GM12878 (cell line): ENCODE results near the gene VMP1. TPM values are rescaled to one million over a fixed set of nuclear protein-coding genes. Genes with fewer than 3 reads are reported as not detected.

Experiments used
- ATAC-seq: fragments of 200-7000 bp; cut with Tn5 transposase; 3 replicates; pipeline ENCODE4 v1.9.1; 2020; ENCODE audit warnings: mild to moderate bottlenecking, moderate library complexity
- BruUV-seq: library from RNA; stranded (reverse); fragments of 400-500 nt; replicated peaks from 2 replicates; lab custom pipeline; 2021; lab: Mats Ljungman, UMichigan
- CTCF ChIA-PET: fragments of 300-600 bp; sonication (Branson Sonifier 250); formaldehyde crosslinking; extraction: SDS; loops from one replicate; lab custom pipeline; 2021; ENCODE audit warnings: inconsistent platforms; lab: Yijun Ruan, JAX
- POLR2A ChIA-PET: fragments of 350-600 bp; formaldehyde crosslinking; extraction: SDS; loops from one replicate; lab custom pipeline; 2021; ENCODE audit warnings: inconsistent platforms; lab: Charles Lee
- RAD21 ChIA-PET: fragments of 300-600 bp; sonication (Branson Sonifier 250); formaldehyde crosslinking; loops from one replicate; lab custom pipeline; 2023; ENCODE audit warnings: antibody characterized with exemption; ENCODE audit not compliant: unreplicated experiment; lab: Charles Lee
- SMC1A ChIA-PET: fragments of 300-600 bp; sonication (Branson Sonifier 250); formaldehyde crosslinking; loops from one replicate; lab custom pipeline; 2023; ENCODE audit not compliant: unreplicated experiment, uncharacterized antibody; lab: Charles Lee
- DNase-seq: peaks from one replicate; pipeline ENCODE4 v3.0.0-alpha.2; 2011; ENCODE audit warnings: low read depth, low spot score
- FAIRE-seq: peaks from 3 replicates; lab custom pipeline; 2011; peaks lifted over from hg19 to GRCh38; lab: Jason Lieb, UNC
- H2AFZ ChIP-seq: 2 replicates; pipeline ENCODE4 v1.6.0; 2011; ENCODE audit warnings: low read depth, low read length, control low read depth; ENCODE audit not compliant: control insufficient read depth
- H3K27ac ChIP-seq: 2 replicates; pipeline ENCODE4 v1.5.1; 2011; ENCODE audit warnings: control low read depth; ENCODE audit not compliant: control insufficient read depth, insufficient read depth
- H3K27me3 ChIP-seq, 2 experiments: replicated peaks in 1 of 2; 2 replicates each; pipeline versions ENCODE4 v1.6.0 to v1.6.1; 2011; ENCODE audit warnings: low read length in 1 of 2; ENCODE audit not compliant: control insufficient read depth in 2 of 2, insufficient read depth in 2 of 2
- H3K36me3 ChIP-seq, 2 experiments: 2 replicates each; pipeline ENCODE4 v1.5.1; 2011; ENCODE audit warnings: low read length in 1 of 2; ENCODE audit not compliant: control insufficient read depth in 2 of 2, insufficient read depth in 2 of 2
- H3K4me1 ChIP-seq: 2 replicates; pipeline ENCODE4 v1.6.1; 2011; ENCODE audit warnings: mild to moderate bottlenecking, low read length, moderate library complexity, mixed read lengths; ENCODE audit not compliant: control insufficient read depth, insufficient read depth
- H3K4me2 ChIP-seq: 2 replicates; pipeline ENCODE4 v1.6.0; 2011; ENCODE audit warnings: control low read depth; ENCODE audit not compliant: control insufficient read depth, insufficient read depth
- H3K4me3 ChIP-seq: fragments of 200-600 bp; sonication (generic); 2 replicates; pipeline ENCODE4 v1.5.1; 2016
- H3K79me2 ChIP-seq: 2 replicates; pipeline ENCODE4 v1.6.0; 2011; ENCODE audit warnings: low read length; ENCODE audit not compliant: control insufficient read depth, insufficient read depth
- H3K9ac ChIP-seq: 2 replicates; pipeline ENCODE4 v1.8.0; 2011; ENCODE audit warnings: low read length, control low read depth, mixed read lengths; ENCODE audit not compliant: control insufficient read depth, insufficient read depth
- H3K9me3 ChIP-seq: replicated peaks from 3 replicates; pipeline ENCODE4 v1.5.1; 2011; ENCODE audit warnings: mild to moderate bottlenecking, low read length; ENCODE audit not compliant: control insufficient read depth, insufficient read depth
- H4K20me1 ChIP-seq: 2 replicates; pipeline ENCODE4 v1.6.0; 2011; ENCODE audit not compliant: control insufficient read depth, insufficient read depth
- MXI1 ChIP-seq: fragments of 150-350 bp; IDR thresholded peaks from 2 replicates; pipeline ENCODE4 v1.6.1; 2011; ENCODE audit warnings: low read depth, mild to moderate bottlenecking, inconsistent platforms, low read length, improper control_type of control experiment
- NFIC ChIP-seq: IDR thresholded peaks from 2 replicates; pipeline ENCODE4 v1.6.1; 2012; ENCODE audit warnings: low read depth, mild to moderate bottlenecking, inconsistent platforms, low read length, moderate library complexity
- SMARCA5 ChIP-seq: fragments of 450-650 bp; IDR thresholded peaks from 2 replicates; pipeline ENCODE4 v1.6.1; 2017; ENCODE audit warnings: mild to moderate bottlenecking
- TARDBP ChIP-seq: IDR thresholded peaks from 2 replicates; pipeline ENCODE4 v1.6.1; 2016; ENCODE audit warnings: borderline replicate concordance
- ZNF622 ChIP-seq: fragments of 450-650 bp; IDR thresholded peaks from 2 replicates; pipeline ENCODE4 v1.6.1; 2017; ENCODE audit warnings: mild to moderate bottlenecking, inconsistent platforms
- WGBS: methylation state at CpG from one replicate; pipeline ENCODE4 v1.1.6; 2016; ENCODE audit warnings: low lambda C conversion rate; ENCODE audit not compliant: insufficient replicate concordance, insufficient coverage; ENCODE audit errors: missing lambda C conversion rate; 5-methylcytosine and 5-hydroxymethylcytosine counted together
- in situ Hi-C: fragments of 300-500 bp; cut with MboI; formaldehyde crosslinking; loops from 9 replicates; pipeline ENCODE4 v1.14.3; 2018; ENCODE audit warnings: mixed read lengths
- intact Hi-C: fragments of 100-400 bp; cut with micrococcal nuclease; formaldehyde crosslinking; loops from one replicate; pipeline ENCODE4 v1.14.2; 2022; ENCODE audit not compliant: unreplicated experiment
- polyA plus RNA-seq, 11 experiments: library from polyadenylated mRNA; depleted of rRNA in 4 of 11; unstranded in 6 of 11; stranded (reverse) in 5 of 11; fragments of >200 nt; fragmentation: Nextera tagmentation in 4 of 11; fragmentation: Illumina TruSeq in 1 of 11; extraction: Ambion mirVana in 4 of 11; extraction: Trizol in 1 of 11; gene quantifications; 1 replicate in 1 of 11; 2 replicates in 10 of 11; pipeline versions ENCODE4 v1.2.1 to v1.2.3, GENCODE V29; 2011 to 2016; ENCODE audit warnings: inconsistent platforms in 2 of 11, missing spikeins in 2 of 11, low read depth in 1 of 11
- total RNA-seq, 4 experiments: library from RNA; depleted of rRNA in 3 of 4; stranded (reverse); fragments of >200 nt in 3 of 4; fragmentation: Illumina TruSeq in 1 of 4; extraction: Trizol in 1 of 4; gene quantifications; 2 replicates each; pipeline versions ENCODE4 v1.2.1 to v1.2.3, GENCODE V29; 2013 to 2021

The VMP1 gene
- total and polyA plus RNA-seq, 10 of the 15 experiments (the other 5 are each of a cell fraction or from before 2014, with no cell fraction given), result 88.4 to 199 (median 132) TPM

DNA sequence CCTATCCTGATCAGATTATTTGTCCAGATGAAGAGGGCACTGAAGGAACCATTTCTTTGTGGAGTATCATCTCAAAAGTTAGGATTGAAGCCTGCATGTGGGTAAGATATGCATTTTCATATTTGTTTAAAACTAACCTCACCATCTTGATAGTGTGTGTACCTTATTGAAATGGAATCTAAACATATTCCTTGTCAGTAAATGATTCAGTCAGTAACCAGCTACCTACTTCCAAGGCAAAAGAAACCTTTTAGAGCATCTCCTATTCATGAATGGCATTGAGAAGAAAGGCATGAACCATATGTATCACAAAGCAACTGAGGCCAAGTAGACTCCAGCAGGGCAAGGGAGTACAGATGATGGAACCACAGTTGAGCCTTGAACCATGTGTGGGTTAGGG lies 57.6 kb downstream of the VMP1 start:
- ATAC-seq, result no peak
- H3K27me3 ChIP-seq, result no peaks in the 10 kb centered on the region
- in situ Hi-C loops (no loop called here), intact Hi-C loops (no loop called here)
- peaks cover 4% of the 10 kb centered on the region; the same call in 1 of the 2 replicates for H3K4me1 ChIP-seq
- no peaks in the 10 kb centered on the region for H3K79me2 ChIP-seq
- DNase-seq, result no peak
- H3K9me3 ChIP-seq, result no peaks in the 10 kb centered on the region; the same call in 2 of the 3 replicates
- no peak overlapping the region for H3K9ac ChIP-seq
- FAIRE-seq, result no peak
- H3K27ac ChIP-seq, result no peak overlapping the region
- no peak overlapping the region for H3K4me3 ChIP-seq
- no peak overlapping the region for H2AFZ ChIP-seq
- ChIA-PET CTCF (interaction anchor here (4.5 to 4.9 kb wide), 2 partner anchors 11 to 19 kb away, joined by 20 to 42 read pairs; no protein-coding TSS in a partner anchor), RAD21 (interaction anchor here (1.5 to 5.6 kb wide), 4 partner anchors 12 to 67 kb away, joined by 4 to 51 read pairs (median 40); no protein-coding TSS in a partner anchor), SMC1A (interaction anchor here (0.8 to 5.6 kb wide), 8 partner anchors 10 to 84 kb away, joined by 3 to 74 read pairs (median 18); no protein-coding TSS in a partner anchor), POLR2A (interaction anchor here (0.6 to 4.0 kb wide), 7 partner anchors 9 to 65 kb away, joined by 3 to 19 read pairs (median 5); no protein-coding TSS in a partner anchor)
- no peaks in the 10 kb centered on the region for H4K20me1 ChIP-seq
- no TSS peak for BruUV-seq
- TF ChIP-seq SMARCA5, result no peak
- no peak overlapping the region for H3K4me2 ChIP-seq
- H3K36me3 ChIP-seq, result peaks cover 0 to 3% of the 10 kb centered on the region in 2 experiments; a peak in 1 of 4 replicates

DNA sequence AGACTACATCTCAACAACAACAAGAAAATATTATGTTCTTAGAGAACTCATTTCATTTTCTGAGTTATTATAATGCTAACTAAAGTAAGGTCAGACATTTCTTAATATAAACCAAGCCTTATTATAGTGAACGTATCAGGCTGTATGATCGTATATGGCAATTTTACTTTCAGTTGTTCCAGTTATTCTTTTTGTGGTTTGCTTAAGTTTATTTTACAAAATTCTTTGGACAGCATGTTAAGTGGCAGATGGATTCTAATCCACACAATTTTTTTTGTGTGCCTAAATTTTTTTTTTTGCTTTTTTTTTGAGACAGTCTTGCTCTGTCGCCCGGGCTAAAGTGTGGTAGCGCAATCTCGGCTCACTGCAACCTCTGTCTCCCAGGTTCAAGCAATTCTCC lies 59.0 kb downstream of the VMP1 start:
- intact Hi-C loops, result no loop called here
- Histone ChIP-seq H3K27me3 (no peaks in the 10 kb centered on the region), H4K20me1 (no peaks in the 10 kb centered on the region), H3K79me2 (no peaks in the 10 kb centered on the region)
- CTCF ChIA-PET, result no interaction called here
- no TSS peak for BruUV-seq
- SMC1A ChIA-PET, result no interaction called here
- no peak for DNase-seq
- in situ Hi-C loops, result no loop called here
- no peak for ATAC-seq
- 98% methylated on average over 6 of the region's 6 CpGs for WGBS
- TF ChIP-seq TARDBP, result no peak
- TF ChIP-seq MXI1, result no peak
- TF ChIP-seq NFIC, result no peak
- no peak for TF ChIP-seq ZNF622
- TF ChIP-seq, all 136 proteins: peak for 0
- no peak overlapping the region for H3K4me3 ChIP-seq
- no peak overlapping the region for H2AFZ ChIP-seq
- H3K27ac ChIP-seq, result no peak overlapping the region
- peaks cover 0 to 3% of the 10 kb centered on the region in 2 experiments; a peak in 1 of 4 replicates for H3K36me3 ChIP-seq
- ChIA-PET RAD21 (no interaction called here), POLR2A (no interaction called here)
- FAIRE-seq, result no peak
- H3K4me1 ChIP-seq, result peaks cover 2% of the 10 kb centered on the region; the same call in 1 of the 2 replicates
- no peaks in the 10 kb centered on the region for H3K9me3 ChIP-seq
- no peak overlapping the region for H3K9ac ChIP-seq
- no peak overlapping the region for H3K4me2 ChIP-seq
